HEK293 (cell line): ENCODE data around the gene SPAM1.

Experiments used
- CTCF ChIP-seq: fragments of 450-650 bp; formaldehyde crosslinking; IDR thresholded peaks from 2 replicates; pipeline ENCODE4 v1.5.1; 2016; ENCODE audit warnings: missing biosample characterization, missing genetic modification characterization
- MYNN ChIP-seq: fragments of 450-650 bp; formaldehyde crosslinking; IDR thresholded peaks from 2 replicates; pipeline ENCODE4 v1.5.1; 2016; ENCODE audit warnings: missing biosample characterization, missing genetic modification characterization, borderline replicate concordance
- REST ChIP-seq: fragments of 450-650 bp; formaldehyde crosslinking; IDR thresholded peaks from 2 replicates; pipeline ENCODE4 v1.5.1; 2016; ENCODE audit warnings: missing biosample characterization, missing genetic modification characterization
- ZEB2 ChIP-seq: fragments of 450-650 bp; formaldehyde crosslinking; IDR thresholded peaks from 2 replicates; pipeline ENCODE4 v1.5.1; 2016; ENCODE audit warnings: missing biosample characterization, missing genetic modification characterization
- ZNF114 ChIP-seq: fragments of 450-650 bp; formaldehyde crosslinking; IDR thresholded peaks from 2 replicates; pipeline ENCODE4 v1.5.0; 2017; ENCODE audit warnings: missing biosample characterization, missing genetic modification characterization
- ZNF121 ChIP-seq: fragments of 450-650 bp; formaldehyde crosslinking; IDR thresholded peaks from 2 replicates; pipeline ENCODE4 v1.5.1; 2016; ENCODE audit warnings: missing biosample characterization, missing genetic modification characterization
- ZNF174 ChIP-seq: fragments of 450-650 bp; formaldehyde crosslinking; IDR thresholded peaks from 2 replicates; pipeline ENCODE4 v1.5.0; 2017; ENCODE audit warnings: missing biosample characterization, mild to moderate bottlenecking, missing genetic modification characterization
- ZNF18 ChIP-seq: fragments of 450-650 bp; formaldehyde crosslinking; IDR thresholded peaks from 2 replicates; pipeline ENCODE4 v1.5.1; 2016; ENCODE audit warnings: missing biosample characterization, missing genetic modification characterization

GRCh38 chr7:123941391-123942180, 16.5 kb downstream of the SPAM1 start:
- no peak for TF ChIP-seq ZNF121 (tag by site-specific recombination)
- TF ChIP-seq CTCF (tag by site-specific recombination): no peak
- TF ChIP-seq ZNF18 (tag by site-specific recombination): no peak
- TF ChIP-seq REST (tag by site-specific recombination): no peak
- TF ChIP-seq MYNN (tag by site-specific recombination): no peak
- no peak for TF ChIP-seq ZNF174 (tag by site-specific recombination)
- TF ChIP-seq ZNF114 (tag by site-specific recombination): no peak
- TF ChIP-seq ZEB2 (tag by site-specific recombination): no peak
